Endodermal cell (in vitro differentiated cells): ENCODE data around the gene PALLD. TPM values are rescaled to one million over a fixed set of nuclear protein-coding genes. Genes with fewer than 3 reads are reported as not detected.

Experiments used
- DNase-seq: peaks from one replicate; pipeline ENCODE4 v3.0.0-alpha.2; 2017
- H3K27ac ChIP-seq: 2 replicates; pipeline ENCODE4 v1.5.1; 2013; ENCODE audit warnings: mild to moderate bottlenecking, low read depth, low read length, moderate library complexity
- H3K27me3 ChIP-seq: 2 replicates; pipeline ENCODE4 v1.6.1; 2013; ENCODE audit warnings: mild to moderate bottlenecking, low read length, moderate library complexity; ENCODE audit not compliant: insufficient read depth, control insufficient read depth, poor library complexity, severe bottlenecking
- H3K36me3 ChIP-seq: 2 replicates; pipeline ENCODE4 v1.7.0; 2013; ENCODE audit warnings: mild to moderate bottlenecking, low read length, moderate library complexity; ENCODE audit not compliant: control insufficient read depth, insufficient read depth
- H3K4me1 ChIP-seq: one replicate; pipeline ENCODE4 v1.7.0; 2013; ENCODE audit warnings: low read length; ENCODE audit not compliant: control insufficient read depth, insufficient read depth
- H3K4me3 ChIP-seq: 2 replicates; pipeline ENCODE4 v1.5.1; 2013; ENCODE audit warnings: mild to moderate bottlenecking, low read length, moderate library complexity
- H3K9ac ChIP-seq: 2 replicates; pipeline ENCODE4 v1.6.1; 2013; ENCODE audit warnings: mild to moderate bottlenecking, low read length, moderate library complexity; ENCODE audit not compliant: poor library complexity, severe bottlenecking; ENCODE audit errors: extremely low read depth
- H3K9me3 ChIP-seq: 2 replicates; pipeline ENCODE4 v1.6.1; 2013; ENCODE audit warnings: mild to moderate bottlenecking, low read length, moderate library complexity; ENCODE audit not compliant: control insufficient read depth
- H3K27ac Mint-ChIP-seq: 2 replicates; pipeline ENCODE4 v1.8.0; 2020; ENCODE audit warnings: mixed read lengths
- H3K27me3 Mint-ChIP-seq: 2 replicates; pipeline ENCODE4 v1.8.0; 2021; ENCODE audit warnings: mild to moderate bottlenecking, mixed read lengths; ENCODE audit not compliant: insufficient read depth
- H3K36me3 Mint-ChIP-seq: 2 replicates; pipeline ENCODE4 v1.8.0; 2020; ENCODE audit warnings: low read depth, mixed read lengths
- H3K4me1 Mint-ChIP-seq: 2 replicates; pipeline ENCODE4 v1.8.0; 2020; ENCODE audit warnings: mixed read lengths
- H3K4me3 Mint-ChIP-seq: 2 replicates; pipeline ENCODE4 v1.8.0; 2020; ENCODE audit warnings: mild to moderate bottlenecking, moderate library complexity, mixed read lengths
- H3K9me3 Mint-ChIP-seq: 2 replicates; pipeline ENCODE4 v1.8.0; 2020; ENCODE audit warnings: mild to moderate bottlenecking, mixed read lengths
- WGBS, 2 experiments: methylation state at CpG; one replicate each; pipeline versions ENCODE4 v1.1.5 to v1.1.7; 2013; ENCODE audit warnings: missing lambda C conversion rate in 2 of 2, mixed read lengths in 1 of 2; ENCODE audit not compliant: insufficient coverage in 1 of 2, insufficient read length in 1 of 2; 5-methylcytosine and 5-hydroxymethylcytosine counted together
- total RNA-seq, 2 donors: library from RNA; stranded (reverse); fragmentation: NEBNext Ultra II Directional in 1 of 2; extraction: Animal tissue kit (Norgen Biotek cat#: 25700) in 1 of 2; gene quantifications; 2 replicates in 1 of 2; 3 replicates in 1 of 2; pipeline ENCODE4 v1.2.1, GENCODE V29; 2021
- TF ChIP-seq, protein P1 (sequence below): fragments of 200-600 bp; sonication (generic); conservative IDR thresholded peaks from 2 replicates; pipeline ENCODE4 v1.5.0; 2021; ENCODE audit warnings: antibody characterized with exemption, mild to moderate bottlenecking

Gene PALLD
- total RNA-seq, 2 donors from 2014 or later = 51.8 to 86.7 TPM

DNA sequence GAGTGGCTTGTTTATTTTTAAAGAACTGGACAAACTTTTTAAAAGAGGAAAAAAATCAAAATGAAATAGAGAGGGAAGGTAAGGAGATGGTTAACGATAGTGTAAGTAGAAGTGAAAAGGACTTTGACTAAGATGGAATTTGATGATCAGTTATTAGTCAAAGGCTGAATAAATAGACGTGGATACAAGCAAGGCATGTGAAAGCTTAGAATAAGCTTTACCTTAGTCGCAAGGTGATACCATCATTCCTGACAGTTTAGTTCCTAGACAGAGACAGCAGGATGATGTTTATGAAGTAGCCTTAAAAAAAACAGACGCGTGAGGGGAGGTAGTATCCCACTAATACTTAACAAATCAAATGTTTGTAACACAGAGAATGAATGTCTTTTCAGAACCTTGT lies 97.3 kb downstream of the PALLD start:
- Mint-ChIP-seq H3K27ac (no peak overlapping the region), H3K27me3 (no peaks in the 10 kb centered on the region), H3K36me3 (no peaks in the 10 kb centered on the region), H3K4me1 (no peaks in the 10 kb centered on the region), H3K4me3 (no peak overlapping the region), H3K9me3 (no peaks in the 10 kb centered on the region)
- DNase-seq = no peak
- Histone ChIP-seq H3K4me3 (no peak overlapping the region), H3K36me3 (no peaks in the 10 kb centered on the region), H3K4me1 (no peaks in the 10 kb centered on the region), H3K27me3 (no peaks in the 10 kb centered on the region), H3K9me3 (no peaks in the 10 kb centered on the region), H3K9ac (no peak overlapping the region), H3K27ac (no peak overlapping the region)
- WGBS, 2 experiments = 93 to 96% methylated on average over 3 to 5 of the region's 5 CpGs
- TF ChIP-seq, protein P1, sequence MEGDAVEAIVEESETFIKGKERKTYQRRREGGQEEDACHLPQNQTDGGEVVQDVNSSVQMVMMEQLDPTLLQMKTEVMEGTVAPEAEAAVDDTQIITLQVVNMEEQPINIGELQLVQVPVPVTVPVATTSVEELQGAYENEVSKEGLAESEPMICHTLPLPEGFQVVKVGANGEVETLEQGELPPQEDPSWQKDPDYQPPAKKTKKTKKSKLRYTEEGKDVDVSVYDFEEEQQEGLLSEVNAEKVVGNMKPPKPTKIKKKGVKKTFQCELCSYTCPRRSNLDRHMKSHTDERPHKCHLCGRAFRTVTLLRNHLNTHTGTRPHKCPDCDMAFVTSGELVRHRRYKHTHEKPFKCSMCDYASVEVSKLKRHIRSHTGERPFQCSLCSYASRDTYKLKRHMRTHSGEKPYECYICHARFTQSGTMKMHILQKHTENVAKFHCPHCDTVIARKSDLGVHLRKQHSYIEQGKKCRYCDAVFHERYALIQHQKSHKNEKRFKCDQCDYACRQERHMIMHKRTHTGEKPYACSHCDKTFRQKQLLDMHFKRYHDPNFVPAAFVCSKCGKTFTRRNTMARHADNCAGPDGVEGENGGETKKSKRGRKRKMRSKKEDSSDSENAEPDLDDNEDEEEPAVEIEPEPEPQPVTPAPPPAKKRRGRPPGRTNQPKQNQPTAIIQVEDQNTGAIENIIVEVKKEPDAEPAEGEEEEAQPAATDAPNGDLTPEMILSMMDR = no peak

DNA sequence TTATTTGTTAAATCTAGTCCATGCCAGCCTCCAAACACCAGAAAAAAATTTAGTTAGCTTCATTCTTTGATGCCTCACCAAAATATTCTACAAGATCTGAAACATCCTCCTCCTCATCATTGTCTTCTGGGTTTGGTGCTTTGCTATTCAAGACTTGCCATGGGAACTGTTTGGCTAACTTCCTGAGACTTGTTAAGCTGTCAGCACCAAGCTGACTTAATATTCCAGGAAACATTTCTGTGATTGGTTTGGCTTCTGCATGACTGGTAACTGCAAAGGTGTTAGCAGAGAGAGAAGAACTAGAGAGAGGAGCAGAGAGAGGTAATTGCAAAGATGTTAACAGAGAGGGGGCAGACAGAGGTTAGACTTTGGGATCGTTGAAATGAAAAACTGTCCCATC lies 101.3 kb downstream of the PALLD start:
- Histone ChIP-seq H3K27me3 (no peaks in the 10 kb centered on the region), H3K4me1 (no peaks in the 10 kb centered on the region), H3K9me3 (no peaks in the 10 kb centered on the region), H3K36me3 (no peaks in the 10 kb centered on the region), H3K9ac (no peak overlapping the region), H3K4me3 (no peak overlapping the region), H3K27ac (no peak overlapping the region)
- TF ChIP-seq, protein P1 = no peak
- Mint-ChIP-seq H3K27ac (no peak overlapping the region), H3K4me1 (no peaks in the 10 kb centered on the region), H3K9me3 (no peaks in the 10 kb centered on the region), H3K36me3 (no peaks in the 10 kb centered on the region), H3K4me3 (no peak overlapping the region), H3K27me3 (no peaks in the 10 kb centered on the region)
- no peak for DNase-seq
- WGBS, 2 experiments = 94% methylated on average over 1 of the region's 1 CpG; no CpG with 5 or more reads in 1 of the 2 experiments

DNA sequence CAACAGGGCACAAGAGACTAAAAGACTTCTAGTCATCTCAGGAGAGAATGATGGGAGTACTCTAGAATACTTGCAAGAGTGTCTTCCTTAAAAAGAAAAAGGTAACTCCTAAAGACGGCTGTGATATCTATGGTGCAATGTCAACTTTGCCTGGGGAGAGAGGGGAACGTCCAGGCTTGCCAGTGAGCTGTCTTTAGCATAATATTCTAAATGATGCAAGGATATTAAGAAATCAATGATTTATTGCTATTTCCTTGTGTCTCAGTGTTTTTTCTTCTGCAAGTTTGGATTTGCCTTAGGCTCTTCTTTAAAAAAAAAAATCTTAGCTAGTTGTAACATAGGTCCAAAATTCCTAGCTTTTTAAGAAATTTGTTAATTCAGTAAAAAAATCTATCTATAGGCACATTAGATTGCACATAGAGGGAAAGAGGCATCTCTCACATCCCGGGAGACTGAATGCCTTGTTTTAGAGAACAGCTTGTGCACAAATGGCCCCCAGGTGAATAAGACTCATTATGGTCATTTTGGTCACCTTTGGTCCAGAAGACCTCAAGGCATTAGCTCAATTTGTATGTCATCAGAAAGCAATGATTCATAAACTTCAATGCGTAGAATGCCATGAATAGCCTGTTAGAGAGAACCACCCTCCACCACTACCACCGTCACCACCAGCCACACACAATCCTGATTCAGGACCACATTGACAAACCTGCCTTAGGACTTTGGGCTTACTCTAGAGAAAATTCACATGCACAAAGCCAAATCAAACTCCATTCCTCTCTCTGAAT lies 104.1 kb downstream of the PALLD start:
- H3K4me1 ChIP-seq = peaks cover 11% of the 10 kb centered on the region
- no peak overlapping the region for H3K27ac ChIP-seq
- H3K27me3 ChIP-seq = no peaks in the 10 kb centered on the region
- Mint-ChIP-seq H3K27ac (no peak overlapping the region), H3K9me3 (no peaks in the 10 kb centered on the region), H3K36me3 (no peaks in the 10 kb centered on the region), H3K27me3 (no peaks in the 10 kb centered on the region), H3K4me1 (peaks cover 17% of the 10 kb centered on the region), H3K4me3 (no peak overlapping the region)
- H3K4me3 ChIP-seq = no peak overlapping the region
- DNase-seq = no peak
- H3K36me3 ChIP-seq = no peaks in the 10 kb centered on the region
- H3K9ac ChIP-seq = no peak overlapping the region
- TF ChIP-seq, protein P1 = no peak
- WGBS, 2 experiments = 91 to 100% methylated on average over 2 to 5 of the region's 5 CpGs
- no peaks in the 10 kb centered on the region for H3K9me3 ChIP-seq
